GM19395 (cell line): ENCODE results near the gene GREM2.

Experiments used
- ATAC-seq: cut with Tn5 transposase; IDR thresholded peaks from one replicate; pipeline ENCODE4 v1.9.1; 2021; ENCODE audit warnings: mild to moderate bottlenecking, moderate library complexity; ENCODE audit not compliant: unreplicated experiment

GREM2 gene

GRCh38 chr1:240503036-240503435 is 108.9 kb downstream of the GREM2 start:
- no peak for ATAC-seq

DNA sequence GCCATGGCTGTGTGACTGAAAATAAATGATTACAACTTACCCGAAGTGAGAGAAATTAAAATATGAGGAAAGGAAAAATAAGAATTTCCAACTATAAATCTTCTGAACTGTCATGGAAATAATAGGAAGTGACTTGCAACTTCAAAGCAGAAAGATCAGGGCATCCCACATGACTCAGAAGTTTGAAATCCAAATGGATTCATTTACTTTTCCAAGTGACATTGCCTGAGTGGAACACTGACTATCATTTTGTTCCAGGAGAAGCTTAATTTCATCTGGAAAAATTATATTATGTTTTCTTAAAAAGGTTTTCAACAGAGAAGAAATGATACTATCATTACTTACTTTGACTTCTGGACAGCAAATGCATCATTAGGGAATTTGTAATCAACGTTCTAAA is 110.8 kb downstream of the GREM2 start:
- no peak for ATAC-seq

GRCh38 chr1:240500647-240501046 is 111.3 kb downstream of the GREM2 start:
- no peak for ATAC-seq

DNA sequence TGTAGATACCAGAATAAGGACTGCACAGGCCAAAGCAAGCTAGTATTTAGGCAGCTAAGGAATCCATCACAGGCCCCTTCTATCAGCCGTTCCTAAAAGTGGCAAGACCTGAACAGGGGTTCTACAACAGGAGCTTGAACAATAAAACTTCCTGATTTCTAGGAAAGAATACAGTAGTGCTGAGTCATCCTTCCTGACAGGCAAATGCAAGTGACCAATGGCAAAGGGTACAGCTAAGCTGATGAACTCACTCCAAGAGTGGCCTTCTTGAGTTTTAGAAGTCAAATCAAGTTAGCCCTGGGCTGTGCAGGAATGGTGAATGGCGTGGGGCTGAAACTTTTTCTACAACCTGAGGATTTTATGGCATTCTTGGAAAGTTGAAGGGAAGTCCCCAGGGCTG is 112.9 kb downstream of the GREM2 start:
- ATAC-seq, result no peak

DNA sequence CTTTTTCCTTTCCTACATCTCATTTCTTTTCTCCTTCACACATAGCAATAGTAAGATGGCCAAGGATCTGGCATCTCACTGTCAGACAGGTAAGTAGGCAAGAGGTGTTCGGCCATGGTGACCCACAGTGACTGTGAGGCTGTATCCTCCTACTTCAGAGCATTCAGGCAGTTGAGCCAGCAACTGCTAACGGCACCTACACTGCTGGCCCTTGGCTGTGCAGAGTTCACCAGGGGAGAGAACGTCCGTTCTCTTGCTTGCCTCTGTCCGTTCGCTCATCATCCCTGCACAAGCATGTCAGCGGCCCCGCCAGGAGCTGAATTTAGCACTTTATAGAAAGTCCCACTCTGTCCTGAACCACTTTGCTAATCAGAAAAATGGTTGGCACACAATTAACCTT is 113.6 kb downstream of the GREM2 start:
- no peak for ATAC-seq

DNA sequence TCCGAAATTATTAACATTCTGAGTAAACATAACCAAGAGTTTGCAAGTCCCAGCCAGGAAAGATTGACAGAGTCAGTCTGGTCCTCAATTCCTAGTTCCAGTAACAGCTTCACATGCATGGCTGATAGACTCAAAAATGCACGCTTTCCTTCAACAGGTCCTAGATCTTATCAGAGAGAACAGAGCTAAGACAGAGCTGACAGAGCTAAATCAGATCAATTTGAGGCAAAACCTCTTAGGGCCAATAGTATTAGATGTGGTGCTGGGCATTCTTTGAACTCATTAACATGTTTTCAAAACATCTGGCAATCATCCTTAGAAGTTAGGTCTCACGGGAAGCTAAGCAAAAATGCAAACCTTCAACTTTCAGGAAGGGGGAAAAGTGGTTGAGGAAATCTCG is 114.0 kb downstream of the GREM2 start:
- ATAC-seq, result no peak

DNA sequence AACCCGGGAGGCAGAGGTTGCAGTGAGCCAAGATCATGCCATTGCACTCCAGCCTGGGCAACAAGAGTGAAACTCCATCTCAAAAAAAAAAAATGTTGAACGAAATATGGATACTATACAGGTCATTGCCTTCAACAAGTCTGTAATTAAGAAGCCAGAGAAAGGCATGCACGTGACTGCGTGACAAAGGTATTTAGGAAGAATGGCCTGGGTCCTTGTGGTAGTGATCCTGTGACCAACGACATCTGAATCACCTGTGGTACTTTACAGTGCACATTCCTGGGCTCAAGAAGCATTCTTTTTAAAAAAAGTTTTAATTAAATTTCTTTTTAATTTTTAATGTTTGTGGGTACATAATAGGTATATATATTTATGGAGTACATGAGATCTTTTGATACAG is 115.0 kb downstream of the GREM2 start:
- ATAC-seq, result no peak

DNA sequence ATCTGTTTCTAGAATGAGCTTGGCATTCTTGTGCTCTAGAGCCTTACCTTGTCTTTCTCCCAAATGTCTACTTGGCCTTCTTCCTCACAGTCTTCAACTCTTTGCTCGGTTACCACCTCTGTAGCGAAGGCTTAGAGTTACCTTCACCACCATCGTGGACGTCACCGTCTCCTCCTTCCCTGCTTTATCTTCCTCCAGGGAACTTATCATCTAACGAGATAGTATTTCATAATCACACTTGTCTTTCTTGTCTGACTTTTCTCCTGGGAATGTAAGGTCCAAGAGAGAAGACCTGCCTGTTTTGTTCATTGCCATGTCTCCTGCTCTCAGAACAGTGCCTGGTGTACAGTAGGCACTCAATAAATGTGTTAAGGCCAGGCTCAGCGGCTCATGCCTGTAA is 115.6 kb downstream of the GREM2 start:
- ATAC-seq, result no peak

DNA sequence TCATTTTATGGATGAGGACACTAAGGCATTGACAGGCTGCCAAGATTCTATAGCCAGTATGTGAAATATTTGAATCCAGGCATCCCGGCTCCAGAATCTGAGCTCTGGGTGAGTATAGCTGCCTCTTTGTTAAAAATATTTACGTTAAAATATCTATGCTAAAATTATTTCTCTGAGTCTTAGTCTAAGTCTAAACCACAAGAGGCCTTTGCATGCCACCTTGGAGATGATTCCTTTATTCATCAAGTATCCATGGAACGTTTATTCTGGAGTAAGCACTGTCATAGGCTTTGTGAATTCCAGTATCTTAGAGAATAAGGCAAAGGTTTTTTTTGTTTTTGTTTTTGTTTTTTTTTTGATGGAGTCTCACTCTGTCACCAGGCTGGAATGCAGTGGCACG is 116.4 kb downstream of the GREM2 start:
- ATAC-seq, result no peak

- ATAC-seq, result no peak
Measured at GRCh38 chr1:240492832-240493440, 119.0 kb downstream of the GREM2 start.

DNA sequence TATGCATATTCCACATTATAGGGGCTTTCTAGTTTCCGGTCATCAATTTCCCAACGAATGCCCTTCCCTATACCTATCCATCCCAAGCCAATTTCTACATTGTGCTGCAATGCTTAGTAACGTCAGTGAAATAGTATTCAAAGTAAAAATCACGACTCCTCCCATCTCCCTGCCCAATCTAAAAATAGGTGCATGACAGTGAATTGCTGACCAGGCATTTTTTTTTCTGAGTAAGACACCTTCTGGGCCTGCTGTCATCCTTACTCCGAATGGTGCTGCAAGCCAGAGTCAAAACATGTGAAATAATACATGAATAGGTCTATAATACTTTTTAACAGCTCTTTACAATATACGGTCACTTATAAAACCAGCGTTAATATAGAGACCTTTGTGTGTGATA is 120.2 kb downstream of the GREM2 start:
- no peak for ATAC-seq

DNA sequence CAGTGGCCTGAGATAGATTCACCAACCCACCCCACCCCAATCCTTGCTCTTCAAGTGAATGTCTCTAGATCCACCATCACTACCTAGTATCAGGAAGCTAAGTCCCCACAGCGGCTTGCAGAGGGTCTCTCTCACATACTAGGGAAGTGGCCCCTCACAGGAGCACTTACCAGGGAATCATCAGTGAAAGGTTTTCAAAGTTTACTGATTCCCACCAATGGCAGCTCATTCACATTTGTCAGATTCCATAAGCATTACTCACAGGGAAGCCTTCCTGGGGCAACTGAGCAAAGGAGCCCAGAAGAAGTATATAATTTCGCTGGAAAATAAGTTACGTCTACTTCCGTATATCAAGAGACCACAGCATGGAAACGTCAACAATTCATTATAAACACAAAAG is 120.8 kb downstream of the GREM2 start:
- ATAC-seq, result no peak

DNA sequence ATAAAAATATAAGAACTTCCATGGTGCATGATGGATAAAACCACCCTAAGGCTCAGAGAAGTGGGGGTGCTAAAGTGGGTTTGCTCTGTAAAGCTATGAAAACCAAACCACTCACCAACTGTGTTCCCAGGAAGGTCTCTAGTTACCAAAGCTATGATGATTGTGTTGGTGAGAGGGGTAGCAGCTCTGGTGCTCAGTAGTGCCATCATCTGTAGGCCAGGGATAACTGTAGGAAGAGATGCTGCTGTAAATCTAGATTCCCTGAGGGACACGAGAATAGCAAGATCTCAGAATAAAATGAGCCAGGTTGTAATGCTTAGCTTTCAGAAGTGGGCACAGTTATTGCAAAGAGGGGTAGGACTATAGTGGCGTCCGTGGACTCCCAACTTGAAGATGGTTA is 124.5 kb downstream of the GREM2 start:
- ATAC-seq, result no peak

DNA sequence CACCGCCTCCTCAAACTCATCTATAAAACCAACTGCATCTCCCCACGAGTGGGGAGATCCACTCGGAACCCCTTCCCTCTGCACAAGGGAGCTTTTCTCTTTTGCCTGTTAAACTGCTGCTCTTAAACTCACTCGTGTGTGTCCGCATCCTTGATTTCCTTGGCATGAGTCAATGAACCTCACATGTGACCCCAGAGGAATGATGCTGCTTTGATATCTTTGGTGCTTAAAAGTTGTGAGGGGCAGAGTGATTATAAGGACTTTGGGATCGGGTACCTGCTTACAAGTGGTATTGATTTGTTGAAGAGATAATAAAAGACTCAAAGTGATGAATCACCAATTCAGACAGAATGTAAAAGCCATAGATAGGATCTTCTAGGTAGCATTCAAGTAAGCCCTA is 125.3 kb downstream of the GREM2 start:
- no peak for ATAC-seq

- ATAC-seq, result no peak
Measured at GRCh38 chr1:240484804-240485443, 127.0 kb downstream of the GREM2 start.

GRCh38 chr1:240478536-240478935 is 133.4 kb downstream of the GREM2 start:
- ATAC-seq, result no peak

GRCh38 chr1:240475832-240476231 is 136.1 kb downstream of the GREM2 start:
- no peak for ATAC-seq

GRCh38 chr1:240474133-240474614 is 137.8 kb downstream of the GREM2 start:
- ATAC-seq, result peak; percentile 87

- ATAC-seq, result no peak
Measured at GRCh38 chr1:240468656-240469055, 143.3 kb downstream of the GREM2 start.

- no peak for ATAC-seq
Measured at GRCh38 chr1:240467895-240468294, 144.1 kb downstream of the GREM2 start.

DNA sequence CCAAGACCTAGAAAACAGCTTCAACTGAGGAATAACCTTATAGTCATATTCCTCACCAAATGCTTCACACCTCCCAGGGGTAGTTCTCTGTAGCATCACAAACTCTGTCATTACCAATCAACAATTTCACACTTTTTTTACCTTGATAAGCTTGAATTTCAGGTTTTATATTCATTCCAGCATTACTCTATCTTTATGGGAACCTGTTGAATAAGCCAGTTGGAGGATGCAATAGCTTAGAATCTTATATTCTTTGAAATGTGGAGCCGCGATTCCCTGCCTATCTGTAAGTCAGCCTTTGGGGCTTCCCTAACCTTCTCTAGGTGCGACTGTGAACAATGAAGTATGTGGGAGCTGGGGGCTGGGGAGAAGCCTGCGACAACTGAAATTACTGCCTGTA is 145.4 kb downstream of the GREM2 start:
- ATAC-seq, result no peak

DNA sequence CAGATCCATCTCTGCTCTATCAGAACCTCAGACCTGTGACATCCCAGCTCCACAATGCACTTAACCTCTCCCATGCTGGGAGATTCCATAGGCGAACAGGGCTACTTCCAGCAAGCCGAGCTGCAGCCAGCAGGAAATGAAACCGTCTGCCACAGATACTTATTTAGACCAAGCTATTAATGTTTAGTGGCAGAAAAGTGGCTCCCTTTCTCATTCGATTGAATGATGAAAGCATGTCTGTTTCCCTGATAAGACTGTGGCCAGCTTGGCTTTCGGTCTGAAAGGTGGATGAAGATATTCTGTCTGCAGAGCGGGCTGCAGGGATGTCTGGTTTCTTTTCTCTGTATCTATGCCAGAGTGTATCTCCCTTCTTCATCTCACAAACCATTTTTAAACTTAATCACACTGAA is 146.4 kb downstream of the GREM2 start:
- ATAC-seq, result no peak

DNA sequence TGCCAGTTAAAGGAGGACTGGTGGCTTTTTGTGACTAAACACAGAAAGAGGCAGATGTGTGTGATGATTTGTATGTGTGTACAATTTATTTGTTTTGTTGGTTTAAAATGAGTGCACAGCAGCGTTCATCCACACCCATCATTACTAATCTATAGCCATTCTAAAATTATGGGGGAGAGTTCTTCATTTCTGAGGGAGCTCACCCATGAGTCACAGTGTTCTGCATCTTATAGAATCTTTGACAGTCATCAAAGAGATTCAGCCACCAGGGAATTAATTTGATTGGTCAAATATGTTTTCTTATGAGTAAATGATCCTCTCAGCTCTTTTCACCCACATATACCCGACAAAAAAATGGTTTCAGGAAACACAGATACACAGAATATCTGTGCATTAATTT is 147.9 kb downstream of the GREM2 start:
- no peak for ATAC-seq
